ENCODE measurements around the gene NOS3. TPM values are rescaled to one million over a fixed set of nuclear protein-coding genes. Genes with fewer than 3 reads are reported as not detected.

The NOS3 gene
- total RNA-seq, 2 donors from 2014 or later, result 6.1 to 10.4 TPM

DNA sequence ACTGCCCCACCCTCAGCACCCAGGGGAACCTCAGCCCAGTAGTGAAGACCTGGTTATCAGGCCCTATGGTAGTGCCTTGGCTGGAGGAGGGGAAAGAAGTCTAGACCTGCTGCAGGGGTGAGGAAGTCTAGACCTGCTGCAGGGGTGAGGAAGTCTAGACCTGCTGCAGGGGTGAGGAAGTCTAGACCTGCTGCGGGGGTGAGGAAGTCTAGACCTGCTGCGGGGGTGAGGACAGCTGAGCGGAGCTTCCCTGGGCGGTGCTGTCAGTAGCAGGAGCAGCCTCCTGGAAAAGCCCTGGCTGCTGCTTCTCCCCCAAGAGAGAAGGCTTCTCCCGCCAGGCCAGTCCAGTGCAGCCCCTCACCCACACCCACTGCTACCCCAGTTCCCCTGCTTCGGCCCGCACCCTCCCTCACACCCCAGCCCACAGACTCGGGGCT is 6.3 kb downstream of the NOS3 start:
- intact Hi-C loops (cut with DNase I), result no loop called here
- DNase-seq (ENCODE audit: low spot score), result no peak
- TF ChIP-seq, protein P1, sequence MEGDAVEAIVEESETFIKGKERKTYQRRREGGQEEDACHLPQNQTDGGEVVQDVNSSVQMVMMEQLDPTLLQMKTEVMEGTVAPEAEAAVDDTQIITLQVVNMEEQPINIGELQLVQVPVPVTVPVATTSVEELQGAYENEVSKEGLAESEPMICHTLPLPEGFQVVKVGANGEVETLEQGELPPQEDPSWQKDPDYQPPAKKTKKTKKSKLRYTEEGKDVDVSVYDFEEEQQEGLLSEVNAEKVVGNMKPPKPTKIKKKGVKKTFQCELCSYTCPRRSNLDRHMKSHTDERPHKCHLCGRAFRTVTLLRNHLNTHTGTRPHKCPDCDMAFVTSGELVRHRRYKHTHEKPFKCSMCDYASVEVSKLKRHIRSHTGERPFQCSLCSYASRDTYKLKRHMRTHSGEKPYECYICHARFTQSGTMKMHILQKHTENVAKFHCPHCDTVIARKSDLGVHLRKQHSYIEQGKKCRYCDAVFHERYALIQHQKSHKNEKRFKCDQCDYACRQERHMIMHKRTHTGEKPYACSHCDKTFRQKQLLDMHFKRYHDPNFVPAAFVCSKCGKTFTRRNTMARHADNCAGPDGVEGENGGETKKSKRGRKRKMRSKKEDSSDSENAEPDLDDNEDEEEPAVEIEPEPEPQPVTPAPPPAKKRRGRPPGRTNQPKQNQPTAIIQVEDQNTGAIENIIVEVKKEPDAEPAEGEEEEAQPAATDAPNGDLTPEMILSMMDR (IDR thresholded peaks at IDR 0.05), result no peak
- no peak for TF ChIP-seq POLR2A (IDR thresholded peaks at IDR 0.05)
- H3K4me3 ChIP-seq, result no peak overlapping the region
- no peaks in the 10 kb centered on the region for H3K9me3 ChIP-seq
- no peaks in the 10 kb centered on the region for H3K36me3 ChIP-seq
- H3K4me1 ChIP-seq (replicated peaks), result no peaks in the 10 kb centered on the region
- no peaks in the 10 kb centered on the region for H3K27me3 ChIP-seq (replicated peaks; ENCODE audit: insufficient read depth)
- WGBS, result 91% methylated on average over 8 of the region's 8 CpGs
- no peak overlapping the region for H3K27ac ChIP-seq

DNA sequence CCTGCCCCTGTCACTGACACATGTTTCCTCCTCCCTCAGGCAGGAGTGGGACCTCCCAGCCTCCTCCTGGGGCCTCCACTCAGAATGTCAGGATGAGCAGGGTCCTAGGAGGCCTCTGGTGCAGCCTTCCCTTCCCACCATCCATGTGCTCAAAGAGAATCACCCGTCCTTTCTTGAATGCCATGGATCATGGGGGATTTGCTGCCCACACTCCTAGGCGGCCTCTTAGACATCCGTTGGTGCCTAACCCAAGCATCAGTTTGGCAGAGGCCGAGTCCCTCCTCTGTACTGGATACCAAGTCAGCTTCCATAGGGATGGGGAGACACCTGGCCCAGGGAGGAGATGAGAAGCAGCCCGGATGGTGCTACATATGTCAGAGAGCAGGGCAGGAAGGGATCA is 7.0 kb downstream of the NOS3 start:
- H3K4me1 ChIP-seq (replicated peaks), result no peaks in the 10 kb centered on the region
- no peaks in the 10 kb centered on the region for H3K36me3 ChIP-seq
- no peak for DNase-seq (ENCODE audit: low spot score)
- no peak overlapping the region for H3K27ac ChIP-seq
- WGBS, result 92% methylated on average over 5 of the region's 5 CpGs
- no peaks in the 10 kb centered on the region for H3K9me3 ChIP-seq
- intact Hi-C loops (cut with DNase I), result no loop called here
- no peak overlapping the region for H3K4me3 ChIP-seq
- H3K27me3 ChIP-seq (replicated peaks; ENCODE audit: insufficient read depth), result no peaks in the 10 kb centered on the region
- TF ChIP-seq, protein P1 (IDR thresholded peaks at IDR 0.05), result no peak
- TF ChIP-seq POLR2AphosphoS5 (IDR thresholded peaks at IDR 0.05) (no peak), POLR2A (IDR thresholded peaks at IDR 0.05) (no peak)

DNA sequence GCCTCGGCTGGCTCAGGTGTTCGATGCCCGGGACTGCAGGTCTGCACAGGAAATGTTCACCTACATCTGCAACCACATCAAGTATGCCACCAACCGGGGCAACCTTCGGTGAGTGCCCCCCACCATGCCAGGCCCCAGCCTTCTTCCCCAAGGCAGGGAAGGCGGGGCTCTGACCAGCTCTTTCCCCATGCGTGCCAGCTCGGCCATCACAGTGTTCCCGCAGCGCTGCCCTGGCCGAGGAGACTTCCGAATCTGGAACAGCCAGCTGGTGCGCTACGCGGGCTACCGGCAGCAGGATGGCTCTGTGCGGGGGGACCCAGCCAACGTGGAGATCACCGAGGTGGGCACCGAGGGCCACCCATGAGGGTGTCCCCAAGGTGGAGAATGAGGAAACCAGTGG is 7.5 kb downstream of the NOS3 start:
- Histone ChIP-seq H3K9me3 (no peaks in the 10 kb centered on the region), H3K27ac (no peak overlapping the region), H3K36me3 (no peaks in the 10 kb centered on the region), H3K4me1 (replicated peaks) (no peaks in the 10 kb centered on the region), H3K27me3 (replicated peaks; ENCODE audit: insufficient read depth) (no peaks in the 10 kb centered on the region), H3K4me3 (no peak overlapping the region)
- intact Hi-C loops (cut with DNase I), result no loop called here
- WGBS, result 87% methylated on average over 19 of the region's 20 CpGs
- DNase-seq (ENCODE audit: low spot score), result no peak
- TF ChIP-seq POLR2AphosphoS5 (IDR thresholded peaks at IDR 0.05) (no peak), POLR2A (IDR thresholded peaks at IDR 0.05) (no peak)
- TF ChIP-seq, protein P1 (IDR thresholded peaks at IDR 0.05), result no peak

DNA sequence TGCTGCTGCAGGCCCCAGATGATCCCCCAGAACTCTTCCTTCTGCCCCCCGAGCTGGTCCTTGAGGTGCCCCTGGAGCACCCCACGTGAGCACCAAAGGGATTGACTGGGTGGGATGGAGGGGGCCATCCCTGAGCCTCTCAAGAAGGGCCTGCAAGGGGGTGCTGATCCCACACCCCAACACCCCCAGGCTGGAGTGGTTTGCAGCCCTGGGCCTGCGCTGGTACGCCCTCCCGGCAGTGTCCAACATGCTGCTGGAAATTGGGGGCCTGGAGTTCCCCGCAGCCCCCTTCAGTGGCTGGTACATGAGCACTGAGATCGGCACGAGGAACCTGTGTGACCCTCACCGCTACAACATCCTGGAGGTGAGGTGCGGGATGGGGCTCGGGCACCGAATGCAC is 8.2 kb downstream of the NOS3 start:
- H3K4me3 ChIP-seq, result no peak overlapping the region
- no peaks in the 10 kb centered on the region for H3K9me3 ChIP-seq
- no peaks in the 10 kb centered on the region for H3K4me1 ChIP-seq (replicated peaks)
- H3K27ac ChIP-seq, result no peak overlapping the region
- no peak for TF ChIP-seq POLR2A (IDR thresholded peaks at IDR 0.05)
- no peak for TF ChIP-seq POLR2AphosphoS5 (IDR thresholded peaks at IDR 0.05)
- TF ChIP-seq, protein P1 (IDR thresholded peaks at IDR 0.05), result no peak
- WGBS, result 90% methylated on average over 12 of the region's 12 CpGs
- DNase-seq (ENCODE audit: low spot score), result no peak
- H3K36me3 ChIP-seq, result no peaks in the 10 kb centered on the region
- intact Hi-C loops (cut with DNase I), result no loop called here
- H3K27me3 ChIP-seq (replicated peaks; ENCODE audit: insufficient read depth), result no peaks in the 10 kb centered on the region

DNA sequence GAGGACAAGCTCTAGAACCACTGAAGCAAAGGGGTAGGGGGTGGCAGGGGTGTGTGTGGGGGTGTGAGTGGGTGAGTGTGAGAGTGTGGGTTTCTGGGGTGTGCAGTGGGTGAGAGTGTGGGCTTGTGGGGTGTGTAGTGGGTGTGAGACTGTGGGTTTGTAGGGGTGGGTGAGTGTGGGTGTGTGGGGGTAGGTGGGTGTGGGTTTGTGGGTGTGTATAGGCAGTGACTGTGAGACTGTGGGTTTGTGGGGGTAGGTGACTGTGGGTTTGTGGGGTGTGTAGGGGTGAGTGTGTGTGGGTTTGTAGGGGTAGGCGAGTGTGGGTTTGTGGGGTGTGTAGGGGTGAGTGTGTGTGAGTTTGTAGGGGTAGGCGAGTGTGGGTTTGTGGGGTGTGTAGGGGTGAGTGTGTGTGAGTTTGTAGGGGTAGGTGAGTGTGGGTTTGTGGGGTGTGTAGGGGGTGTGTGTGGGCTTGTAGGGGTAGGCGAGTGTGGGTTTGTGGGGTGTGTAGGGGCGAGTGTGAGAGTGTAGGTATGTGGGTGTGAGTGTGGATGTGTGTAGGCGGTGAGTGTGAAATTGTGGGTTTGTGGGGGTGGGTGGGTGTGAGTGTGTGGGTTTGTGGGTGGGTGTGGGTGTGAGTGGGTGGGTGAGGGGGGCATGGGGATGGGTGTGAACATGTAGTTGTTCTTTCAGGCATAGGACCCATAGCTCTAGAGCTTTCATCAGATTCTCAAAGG is 8.8 kb downstream of the NOS3 start:
- no peak for DNase-seq (ENCODE audit: low spot score)
- Histone ChIP-seq H3K27ac (no peak overlapping the region), H3K27me3 (replicated peaks; ENCODE audit: insufficient read depth) (no peaks in the 10 kb centered on the region), H3K36me3 (no peaks in the 10 kb centered on the region), H3K4me3 (no peak overlapping the region), H3K9me3 (no peaks in the 10 kb centered on the region), H3K4me1 (replicated peaks) (no peaks in the 10 kb centered on the region)
- intact Hi-C loops (cut with DNase I), result no loop called here
- WGBS, result 90% methylated on average over 5 of the region's 5 CpGs
- no peak for TF ChIP-seq POLR2A (IDR thresholded peaks at IDR 0.05)
- no peak for TF ChIP-seq POLR2AphosphoS5 (IDR thresholded peaks at IDR 0.05)
- TF ChIP-seq, protein P1 (IDR thresholded peaks at IDR 0.05), result no peak

Measured in prostate gland (tissue), 2 donors.